DND-41 (cell line): ENCODE results near the gene RRP15.

Experiments
- EZH2 ChIP-seq: IDR thresholded peaks from 3 replicates; pipeline ENCODE4 v1.6.1; 2012; ENCODE audit warnings: borderline replicate concordance, low read depth, mild to moderate bottlenecking, moderate library complexity, low read length, inconsistent platforms; ENCODE audit not compliant: severe bottlenecking
- TF ChIP-seq, protein P1 (sequence below): IDR thresholded peaks from 2 replicates; pipeline ENCODE4 v1.5.1; 2012; ENCODE audit warnings: borderline replicate concordance, low read length, moderate library complexity, mild to moderate bottlenecking; ENCODE audit not compliant: poor library complexity, severe bottlenecking; ENCODE audit errors: extremely low read depth

DNA sequence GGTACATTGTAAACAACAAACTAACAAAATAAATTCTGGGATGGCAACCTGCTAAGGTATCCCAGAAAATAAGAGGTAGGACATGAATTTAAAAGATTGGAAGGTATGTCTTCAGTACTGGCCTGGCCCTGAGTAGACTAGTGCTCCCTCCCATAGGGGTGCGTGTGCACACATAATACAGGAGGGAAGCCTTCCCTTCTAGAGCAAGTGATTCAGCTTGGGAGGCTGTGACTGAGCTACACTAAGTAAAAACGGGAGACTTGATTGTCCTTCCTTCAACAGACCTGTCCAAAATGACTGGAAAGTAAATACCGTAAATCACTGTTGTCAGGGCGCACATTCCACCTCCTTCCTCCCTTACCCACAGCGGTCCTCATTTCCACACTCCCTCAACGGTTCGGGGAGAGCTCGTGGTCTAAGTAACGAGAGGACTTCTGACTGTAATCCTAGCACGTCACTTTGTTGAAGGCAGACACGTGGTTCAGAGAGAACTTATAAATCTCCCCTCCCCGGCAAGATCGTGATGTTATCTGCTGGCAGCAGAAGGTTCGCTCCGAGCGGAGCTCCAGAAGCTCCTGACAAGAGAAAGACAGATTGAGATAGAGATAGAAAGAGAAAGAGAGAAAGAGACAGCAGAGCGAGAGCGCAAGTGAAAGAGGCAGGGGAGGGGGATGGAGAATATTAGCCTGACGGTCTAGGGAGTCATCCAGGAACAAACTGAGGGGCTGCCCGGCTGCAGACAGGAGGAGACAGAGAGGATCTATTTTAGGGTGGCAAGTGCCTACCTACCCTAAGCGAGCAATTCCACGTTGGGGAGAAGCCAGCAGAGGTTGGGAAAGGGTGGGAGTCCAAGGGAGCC, 60.0 kb downstream of the RRP15 start, which contains the start of gene TGFB2:
- TF ChIP-seq, protein P1, sequence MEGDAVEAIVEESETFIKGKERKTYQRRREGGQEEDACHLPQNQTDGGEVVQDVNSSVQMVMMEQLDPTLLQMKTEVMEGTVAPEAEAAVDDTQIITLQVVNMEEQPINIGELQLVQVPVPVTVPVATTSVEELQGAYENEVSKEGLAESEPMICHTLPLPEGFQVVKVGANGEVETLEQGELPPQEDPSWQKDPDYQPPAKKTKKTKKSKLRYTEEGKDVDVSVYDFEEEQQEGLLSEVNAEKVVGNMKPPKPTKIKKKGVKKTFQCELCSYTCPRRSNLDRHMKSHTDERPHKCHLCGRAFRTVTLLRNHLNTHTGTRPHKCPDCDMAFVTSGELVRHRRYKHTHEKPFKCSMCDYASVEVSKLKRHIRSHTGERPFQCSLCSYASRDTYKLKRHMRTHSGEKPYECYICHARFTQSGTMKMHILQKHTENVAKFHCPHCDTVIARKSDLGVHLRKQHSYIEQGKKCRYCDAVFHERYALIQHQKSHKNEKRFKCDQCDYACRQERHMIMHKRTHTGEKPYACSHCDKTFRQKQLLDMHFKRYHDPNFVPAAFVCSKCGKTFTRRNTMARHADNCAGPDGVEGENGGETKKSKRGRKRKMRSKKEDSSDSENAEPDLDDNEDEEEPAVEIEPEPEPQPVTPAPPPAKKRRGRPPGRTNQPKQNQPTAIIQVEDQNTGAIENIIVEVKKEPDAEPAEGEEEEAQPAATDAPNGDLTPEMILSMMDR, result no peak
- TF ChIP-seq EZH2, result no peak
